Liver (tissue), 9 donors: ENCODE data around the gene UPK1A. TPM values are rescaled to one million over a fixed set of nuclear protein-coding genes. Genes with fewer than 3 reads are reported as not detected.

Experiments used
- DNase-seq: peaks from one replicate; pipeline ENCODE4 v3.0.0-alpha.2; 2017; ENCODE audit warnings: low spot score
- H3K27ac ChIP-seq, 2 donors: one replicate each; pipeline ENCODE4 v1.7.0; 2013; ENCODE audit warnings: inconsistent platforms in 2 of 2, low read length in 2 of 2, control low read depth in 1 of 2, low read depth in 1 of 2, mild to moderate bottlenecking in 1 of 2
- H3K27me3 ChIP-seq, 4 donors: one replicate each; pipeline versions ENCODE4 v1.6.1 to v1.7.0; 2013; ENCODE audit warnings: low read length in 3 of 4, inconsistent platforms in 1 of 4, mild to moderate bottlenecking in 1 of 4, moderate library complexity in 1 of 4; ENCODE audit not compliant: control insufficient read depth in 4 of 4, insufficient read depth in 4 of 4
- H3K36me3 ChIP-seq, 4 donors: one replicate each; pipeline versions ENCODE4 v1.6.1 to v1.7.0; 2013; ENCODE audit warnings: low read length in 3 of 4, mild to moderate bottlenecking in 3 of 4, low read depth in 1 of 4, moderate library complexity in 1 of 4; ENCODE audit not compliant: control insufficient read depth in 4 of 4, insufficient read depth in 3 of 4
- H3K4me1 ChIP-seq, 4 donors: one replicate each; pipeline versions ENCODE4 v1.6.1 to v1.7.0; 2013; ENCODE audit warnings: low read length in 3 of 4, mild to moderate bottlenecking in 3 of 4, moderate library complexity in 1 of 4; ENCODE audit not compliant: control insufficient read depth in 4 of 4, insufficient read depth in 4 of 4
- H3K4me3 ChIP-seq, 3 donors: one replicate each; pipeline versions ENCODE4 v1.6.1 to v1.7.0; 2013; ENCODE audit warnings: low read length in 3 of 3, control low read depth in 1 of 3, low read depth in 1 of 3, mild to moderate bottlenecking in 1 of 3
- H3K9ac ChIP-seq, 2 donors: one replicate each; pipeline ENCODE4 v1.7.0; 2013; ENCODE audit warnings: low read length in 2 of 2, mild to moderate bottlenecking in 2 of 2, moderate library complexity in 2 of 2, control low read depth in 1 of 2, low read depth in 1 of 2
- H3K9me3 ChIP-seq, 4 donors: one replicate each; pipeline versions ENCODE4 v1.6.1 to v1.7.0; 2013; ENCODE audit warnings: low read length in 3 of 4; ENCODE audit not compliant: control insufficient read depth in 4 of 4
- ATF3 ChIP-seq: IDR thresholded peaks from 2 replicates; pipeline ENCODE4 v1.6.1; 2016; ENCODE audit warnings: antibody characterized with exemption
- EGR1 ChIP-seq, 2 donors: IDR thresholded peaks; 2 replicates each; pipeline ENCODE4 v1.6.1; 2016 to 2018; ENCODE audit warnings: antibody characterized with exemption in 2 of 2, low read depth in 2 of 2
- FOXA1 ChIP-seq: IDR thresholded peaks from 2 replicates; pipeline ENCODE4 v1.6.1; 2016; ENCODE audit warnings: antibody characterized with exemption
- FOXA2 ChIP-seq: IDR thresholded peaks from 2 replicates; pipeline ENCODE4 v1.6.1; 2016; ENCODE audit warnings: antibody characterized with exemption
- GABPA ChIP-seq, 2 donors: IDR thresholded peaks in 1 of 2; conservative IDR thresholded peaks in 1 of 2; 2 replicates each; pipeline ENCODE4 v1.6.1; 2016; ENCODE audit warnings: antibody characterized with exemption in 2 of 2, mild to moderate bottlenecking in 1 of 2, moderate library complexity in 1 of 2
- HNF4A ChIP-seq, 2 donors: conservative IDR thresholded peaks; 2 replicates each; pipeline ENCODE4 v1.6.1; 2016; ENCODE audit warnings: antibody characterized with exemption in 2 of 2, mild to moderate bottlenecking in 2 of 2
- HNF4G ChIP-seq: IDR thresholded peaks from 2 replicates; pipeline ENCODE4 v1.6.1; 2016; ENCODE audit warnings: antibody characterized with exemption
- JUND ChIP-seq, 2 donors: IDR thresholded peaks; 2 replicates each; pipeline ENCODE4 v1.6.1; 2016; ENCODE audit warnings: antibody characterized with exemption in 2 of 2
- NR2F2 ChIP-seq: IDR thresholded peaks from 2 replicates; pipeline ENCODE4 v1.6.1; 2016; ENCODE audit warnings: antibody characterized with exemption
- RAD21 ChIP-seq, 2 donors: IDR thresholded peaks; 2 replicates each; pipeline ENCODE4 v1.6.1; 2016; ENCODE audit warnings: antibody characterized with exemption in 2 of 2, mild to moderate bottlenecking in 2 of 2
- REST ChIP-seq: IDR thresholded peaks from 2 replicates; pipeline ENCODE4 v1.6.1; 2016; ENCODE audit warnings: antibody characterized with exemption, mild to moderate bottlenecking
- RXRA ChIP-seq, 2 donors: IDR thresholded peaks; 2 replicates each; pipeline ENCODE4 v1.6.1; 2017 to 2018; ENCODE audit warnings: antibody characterized with exemption in 2 of 2, mild to moderate bottlenecking in 1 of 2
- TAF1 ChIP-seq: conservative IDR thresholded peaks from 2 replicates; pipeline ENCODE4 v1.6.1; 2016; ENCODE audit warnings: antibody characterized with exemption, mild to moderate bottlenecking
- YY1 ChIP-seq: IDR thresholded peaks from 2 replicates; pipeline ENCODE4 v1.6.1; 2016; ENCODE audit warnings: antibody characterized with exemption, mild to moderate bottlenecking
- WGBS: extraction: QIAGEN DNeasy Blood & Tissue Kit; methylation state at CpG from one replicate; pipeline ENCODE4 v1.1.7; 2013; 5-methylcytosine and 5-hydroxymethylcytosine counted together
- polyA plus RNA-seq, 2 donors: library from polyadenylated mRNA; stranded (reverse) in 1 of 2; unstranded in 1 of 2; fragments of 200-250 nt in 1 of 2; fragments of >200 nt in 1 of 2; fragmentation: Nextera tagmentation in 1 of 2; extraction: Ambion mirVana in 1 of 2; gene quantifications; one replicate each; pipeline versions ENCODE4 v1.2.1 to v1.2.3, GENCODE V29; 2013 to 2015
- total RNA-seq, 2 donors: library from RNA; depleted of rRNA; stranded (reverse); fragments of >200 nt; gene quantifications; one replicate each; pipeline ENCODE4 v1.2.3, GENCODE V29; 2014
- donor health status: healthy.
- donor health status: healthy.
- donor health status: healthy.
- donor health status: healthy.
- donor health status: healthy.

The UPK1A gene
- total and polyA plus RNA-seq, 4 donors = 0.10 to 0.56 TPM; not detected in 2

GRCh38 chr19:35708391-35708790 is 42.1 kb downstream of the UPK1A start:
- TF ChIP-seq NR2F2 (no peak), HNF4G (no peak), FOXA2 (no peak), GABPA (IDR thresholded peaks at IDR 0.05 in 1 of 2, conservative IDR thresholded peaks at IDR 0.05 in 1 of 2) (no peak), FOXA1 (no peak), JUND (IDR thresholded peaks at IDR 0.05) (no peak), RXRA (IDR thresholded peaks at IDR 0.05) (no peak), HNF4A (conservative IDR thresholded peaks at IDR 0.05) (no peak), REST (no peak), RAD21 (IDR thresholded peaks at IDR 0.05) (no peak), YY1 (no peak), ATF3 (no peak), EGR1 (IDR thresholded peaks at IDR 0.05; ENCODE audit: low read depth in 2 of 2) (no peak), TAF1 (no peak)
- no peaks in the 10 kb centered on the region for H3K27me3 ChIP-seq
- no peak overlapping the region for H3K4me3 ChIP-seq
- DNase-seq = no peak
- H3K4me1 ChIP-seq = no peaks in the 10 kb centered on the region
- no peak overlapping the region for H3K9ac ChIP-seq
- H3K9me3 ChIP-seq = no peaks in the 10 kb centered on the region
- WGBS = 81% methylated on average over 1 of the region's 1 CpG
- no peaks in the 10 kb centered on the region for H3K36me3 ChIP-seq
- no peak overlapping the region for H3K27ac ChIP-seq

- Histone ChIP-seq H3K9ac (no peak overlapping the region), H3K4me1 (peaks cover 5 to 9% (median 6%) of the 10 kb centered on the region in 4 donors), H3K9me3 (no peaks in the 10 kb centered on the region), H3K27ac (no peak overlapping the region), H3K36me3 (no peaks in the 10 kb centered on the region), H3K4me3 (no peak overlapping the region), H3K27me3 (no peaks in the 10 kb centered on the region)
- DNase-seq = no peak
- TF ChIP-seq REST (no peak), RXRA (IDR thresholded peaks at IDR 0.05) (no peak), FOXA2 (no peak), EGR1 (IDR thresholded peaks at IDR 0.05; ENCODE audit: low read depth in 2 of 2) (no peak)
- WGBS = 57% methylated on average over 13 of the region's 13 CpGs
Observed at GRCh38 chr19:35710784-35711723, 44.7 kb downstream of the UPK1A start.
